RWPE2 (cell line): ENCODE measurements around the gene BCAN.

Experiments
- ATAC-seq: fragments of 200-7000 bp; cut with Tn5 transposase; 3 replicates; pipeline ENCODE4 v1.9.1; 2021; ENCODE audit warnings: low read depth
- DNase-seq: peaks from one replicate; pipeline ENCODE4 v3.0.0-alpha.2; 2020; ENCODE audit warnings: low spot score
- H3K27ac ChIP-seq: fragments of 450-650 bp; 2 replicates; pipeline ENCODE4 v1.5.1; 2017; ENCODE audit warnings: mild to moderate bottlenecking; ENCODE audit not compliant: poor library complexity, severe bottlenecking
- H3K27me3 ChIP-seq: fragments of 250-450 bp; sonication (Bioruptor Pico); 2 replicates; pipeline ENCODE4 v1.5.1; 2021; ENCODE audit warnings: mild to moderate bottlenecking, moderate library complexity; ENCODE audit not compliant: insufficient read depth, poor library complexity, severe bottlenecking
- H3K36me3 ChIP-seq: fragments of 250-450 bp; sonication (Bioruptor Pico); 2 replicates; pipeline ENCODE4 v1.5.1; 2020; ENCODE audit warnings: low read depth, mild to moderate bottlenecking, moderate library complexity
- H3K4me1 ChIP-seq: fragments of 250-450 bp; sonication (Bioruptor Pico); 2 replicates; pipeline ENCODE4 v1.5.1; 2021; ENCODE audit warnings: mild to moderate bottlenecking, moderate library complexity; ENCODE audit not compliant: insufficient read depth, poor library complexity, severe bottlenecking
- H3K4me3 ChIP-seq: fragments of 250-450 bp; sonication (Bioruptor Pico); 2 replicates; pipeline ENCODE4 v1.5.1; 2021; ENCODE audit warnings: mild to moderate bottlenecking, moderate library complexity; ENCODE audit not compliant: severe bottlenecking
- H3K9me3 ChIP-seq: fragments of 250-450 bp; sonication (Bioruptor Pico); 2 replicates; pipeline ENCODE4 v1.5.1; 2021; ENCODE audit warnings: mild to moderate bottlenecking, moderate library complexity; ENCODE audit not compliant: severe bottlenecking
- TF ChIP-seq, protein P1 (sequence below): fragments of 450-650 bp; IDR thresholded peaks from one replicate; pipeline ENCODE4 v1.5.1; 2017; ENCODE audit warnings: mild to moderate bottlenecking, moderate library complexity; ENCODE audit not compliant: poor library complexity, severe bottlenecking

The BCAN gene

GRCh38 chr1:156692441-156692924 lies 50.6 kb downstream of the BCAN start:
- Histone ChIP-seq H3K4me3 (no peak overlapping the region), H3K27ac (peak overlapping the region; percentile 31), H3K4me1 (peaks cover 44% of the 10 kb centered on the region), H3K27me3 (no peaks in the 10 kb centered on the region), H3K9me3 (no peaks in the 10 kb centered on the region), H3K36me3 (no peaks in the 10 kb centered on the region)
- DNase-seq = no peak
- TF ChIP-seq, protein P1, sequence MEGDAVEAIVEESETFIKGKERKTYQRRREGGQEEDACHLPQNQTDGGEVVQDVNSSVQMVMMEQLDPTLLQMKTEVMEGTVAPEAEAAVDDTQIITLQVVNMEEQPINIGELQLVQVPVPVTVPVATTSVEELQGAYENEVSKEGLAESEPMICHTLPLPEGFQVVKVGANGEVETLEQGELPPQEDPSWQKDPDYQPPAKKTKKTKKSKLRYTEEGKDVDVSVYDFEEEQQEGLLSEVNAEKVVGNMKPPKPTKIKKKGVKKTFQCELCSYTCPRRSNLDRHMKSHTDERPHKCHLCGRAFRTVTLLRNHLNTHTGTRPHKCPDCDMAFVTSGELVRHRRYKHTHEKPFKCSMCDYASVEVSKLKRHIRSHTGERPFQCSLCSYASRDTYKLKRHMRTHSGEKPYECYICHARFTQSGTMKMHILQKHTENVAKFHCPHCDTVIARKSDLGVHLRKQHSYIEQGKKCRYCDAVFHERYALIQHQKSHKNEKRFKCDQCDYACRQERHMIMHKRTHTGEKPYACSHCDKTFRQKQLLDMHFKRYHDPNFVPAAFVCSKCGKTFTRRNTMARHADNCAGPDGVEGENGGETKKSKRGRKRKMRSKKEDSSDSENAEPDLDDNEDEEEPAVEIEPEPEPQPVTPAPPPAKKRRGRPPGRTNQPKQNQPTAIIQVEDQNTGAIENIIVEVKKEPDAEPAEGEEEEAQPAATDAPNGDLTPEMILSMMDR = no peak
- peak; percentile 2 for ATAC-seq

- Histone ChIP-seq H3K36me3 (no peaks in the 10 kb centered on the region), H3K9me3 (no peaks in the 10 kb centered on the region), H3K4me1 (peaks cover 44% of the 10 kb centered on the region), H3K27ac (peak overlapping the region; percentile 31), H3K4me3 (no peak overlapping the region), H3K27me3 (no peaks in the 10 kb centered on the region)
- TF ChIP-seq, protein P1 = no peak
- peak; percentile 44 for ATAC-seq
- DNase-seq = peak; percentile 82
Measured at GRCh38 chr1:156692925-156693847, 51.3 kb downstream of the BCAN start.

DNA sequence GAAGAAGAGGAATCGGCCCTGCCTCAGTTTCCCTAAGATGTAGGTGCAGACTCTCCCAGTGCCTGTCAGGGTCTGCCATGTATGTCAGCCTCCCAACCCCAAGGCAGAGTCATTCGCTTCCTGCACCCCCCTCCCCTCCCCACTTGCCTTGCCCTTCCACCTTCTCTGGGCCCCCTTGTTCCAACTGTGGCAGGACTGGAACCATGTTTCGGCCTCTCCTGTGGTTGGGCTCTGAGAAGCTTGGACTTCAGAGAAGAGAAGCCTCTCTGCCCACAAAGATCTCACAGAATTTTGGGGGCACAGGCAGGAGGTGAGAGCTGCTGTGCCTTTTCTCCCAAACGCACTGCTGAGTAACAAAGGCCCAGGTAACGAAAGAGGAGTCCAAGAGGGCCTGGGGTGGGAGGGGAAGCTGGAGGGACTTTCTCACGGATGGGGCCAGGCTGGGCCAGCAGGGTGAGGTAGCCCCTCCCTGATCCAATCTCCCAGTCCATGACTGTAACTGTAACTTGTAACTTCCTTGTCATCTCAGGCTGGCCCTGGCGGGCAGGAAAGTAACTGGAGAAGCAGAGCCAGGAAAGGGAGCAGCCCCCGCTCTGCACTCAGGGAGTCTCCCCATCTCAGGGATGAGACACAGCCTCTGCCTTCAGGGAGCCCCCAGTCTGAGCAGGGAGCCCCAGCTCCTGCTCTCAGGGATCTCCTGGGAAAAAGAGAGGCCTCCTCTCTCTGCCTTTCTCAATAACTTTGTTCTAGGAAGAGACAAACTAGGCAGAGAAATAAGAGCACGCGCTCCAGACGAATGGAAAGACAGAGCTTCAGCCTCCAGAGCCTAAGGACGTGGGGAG lies 52.2 kb downstream of the BCAN start:
- TF ChIP-seq, protein P1 = no peak
- Histone ChIP-seq H3K4me3 (no peak overlapping the region), H3K9me3 (no peaks in the 10 kb centered on the region), H3K36me3 (no peaks in the 10 kb centered on the region), H3K4me1 (peaks cover 42% of the 10 kb centered on the region), H3K27me3 (no peaks in the 10 kb centered on the region), H3K27ac (peak overlapping the region; percentile 26)
- ATAC-seq (0 out of 3 replicates have a peak, but pooled peaks have one; percentile 9), DNase-seq (peak; percentile 52)

DNA sequence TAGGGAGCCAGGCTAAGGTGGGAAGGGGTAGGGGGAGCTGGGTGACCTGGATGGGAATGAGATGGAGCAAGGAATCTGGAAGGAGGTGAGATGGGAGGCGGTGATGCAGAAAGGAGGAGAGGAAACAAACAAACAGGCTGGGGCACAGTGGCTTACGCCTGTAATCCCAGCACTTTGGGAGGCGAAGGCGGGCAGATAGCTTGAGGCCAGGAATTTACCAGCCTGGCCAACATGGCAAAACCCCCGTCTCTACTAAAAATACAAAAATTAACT lies 52.7 kb downstream of the BCAN start:
- no peaks in the 10 kb centered on the region for H3K27me3 ChIP-seq
- H3K27ac ChIP-seq = peak overlapping the region; percentile 26
- H3K4me1 ChIP-seq = peaks cover 38% of the 10 kb centered on the region
- TF ChIP-seq, protein P1 = no peak
- H3K9me3 ChIP-seq = no peaks in the 10 kb centered on the region
- H3K4me3 ChIP-seq = no peak overlapping the region
- ATAC-seq (no peak), DNase-seq (no peak)
- H3K36me3 ChIP-seq = no peaks in the 10 kb centered on the region
